ENCODE results near the gene ARSI.

The ARSI gene

DNA sequence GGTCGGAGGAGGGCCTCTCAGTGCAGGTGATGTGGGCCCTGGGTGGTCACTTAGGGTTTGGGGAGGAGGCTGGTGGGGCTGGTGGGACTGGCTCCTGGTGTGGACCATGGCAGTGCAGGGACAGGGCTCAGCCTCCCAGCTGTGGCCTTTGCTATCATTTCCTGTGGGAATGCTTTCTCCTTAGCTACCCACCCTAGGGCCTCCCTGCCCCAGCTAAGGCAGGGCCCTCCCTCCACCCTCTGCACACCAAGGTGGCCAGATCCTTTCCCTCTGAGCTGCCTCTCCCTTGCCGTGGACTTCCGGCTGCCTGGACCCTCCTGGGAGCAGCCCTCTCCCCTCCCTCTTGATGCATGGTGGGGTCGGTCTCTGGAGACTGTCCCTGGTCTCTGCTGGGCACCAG is 22.7 kb upstream of the ARSI start:
- DNase-seq = no peak

DNA sequence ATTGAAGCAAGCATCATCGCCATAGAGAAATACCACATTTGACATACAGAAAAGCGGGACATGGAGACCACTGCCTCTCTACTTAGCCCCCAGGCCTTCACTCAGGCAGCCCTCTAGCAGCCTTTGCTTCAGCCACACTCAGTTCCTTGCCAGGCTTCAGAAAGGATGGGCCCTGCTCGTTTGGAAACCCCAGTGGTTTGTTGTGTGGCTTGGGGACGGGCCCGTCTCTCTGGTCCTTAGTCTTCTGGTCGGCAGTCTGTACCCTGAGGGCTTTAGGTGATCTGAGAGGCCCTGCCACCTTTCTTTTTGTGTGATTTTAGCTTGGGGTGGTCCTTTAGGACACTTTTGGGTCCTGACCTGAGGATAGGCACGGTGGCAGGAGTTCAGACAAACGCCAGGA is 21.1 kb upstream of the ARSI start:
- no peak for DNase-seq

DNA sequence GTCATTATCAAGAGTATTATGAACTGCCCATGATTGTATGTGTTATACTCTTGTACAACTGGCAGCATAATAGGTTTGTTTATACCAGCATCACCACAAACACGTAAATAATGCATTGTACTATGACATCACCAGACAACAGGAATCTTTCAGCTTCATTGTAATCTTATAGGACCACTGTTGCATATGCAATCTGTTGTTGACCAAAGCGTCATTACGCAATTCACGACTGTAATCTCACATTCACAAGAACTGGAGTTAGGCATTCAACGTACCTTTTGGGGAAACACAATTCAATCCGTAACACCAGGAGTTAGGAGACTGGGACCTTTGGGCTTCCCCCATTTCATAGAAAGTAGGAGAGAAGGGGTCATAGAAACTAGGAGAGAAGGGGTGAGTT is 20.4 kb upstream of the ARSI start:
- no peak for DNase-seq

DNA sequence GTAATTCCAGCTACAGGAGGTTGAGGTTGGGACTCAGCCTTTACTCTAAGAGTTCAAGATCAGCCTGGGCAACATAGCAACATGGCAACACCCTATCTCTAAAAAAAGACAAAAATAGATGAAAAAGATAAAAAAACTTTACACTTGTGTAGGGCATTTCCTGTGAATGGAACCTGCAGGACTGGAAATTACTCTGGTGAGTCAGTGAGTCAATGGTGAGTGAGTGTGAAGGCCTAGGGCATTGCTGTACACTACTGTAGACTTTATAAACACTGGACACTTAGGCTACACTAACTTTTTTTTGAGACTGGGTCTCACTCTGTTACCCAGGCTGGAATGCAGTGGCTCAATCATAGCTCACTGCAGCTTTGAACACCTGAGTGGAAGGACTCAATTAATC is 19.5 kb upstream of the ARSI start:
- no peak for DNase-seq

DNA sequence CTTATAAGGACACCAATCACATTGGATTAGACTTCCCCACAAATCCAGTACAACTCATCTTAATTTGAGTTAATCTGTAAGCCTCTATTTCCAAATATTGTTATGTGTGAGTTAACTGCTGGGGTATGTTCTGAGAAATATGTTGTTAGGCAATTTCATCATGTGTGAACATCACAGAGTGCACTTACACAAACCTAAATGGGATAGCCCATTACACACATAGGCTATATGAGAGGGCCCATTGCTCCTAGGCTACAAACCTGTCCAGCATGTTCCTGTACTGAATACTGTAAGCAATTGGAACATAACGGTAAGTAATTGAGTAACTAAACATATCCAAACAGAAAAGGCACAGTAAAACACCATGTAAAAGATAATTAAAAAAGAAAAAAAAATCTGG is 19.1 kb upstream of the ARSI start:
- no peak for DNase-seq

DNA sequence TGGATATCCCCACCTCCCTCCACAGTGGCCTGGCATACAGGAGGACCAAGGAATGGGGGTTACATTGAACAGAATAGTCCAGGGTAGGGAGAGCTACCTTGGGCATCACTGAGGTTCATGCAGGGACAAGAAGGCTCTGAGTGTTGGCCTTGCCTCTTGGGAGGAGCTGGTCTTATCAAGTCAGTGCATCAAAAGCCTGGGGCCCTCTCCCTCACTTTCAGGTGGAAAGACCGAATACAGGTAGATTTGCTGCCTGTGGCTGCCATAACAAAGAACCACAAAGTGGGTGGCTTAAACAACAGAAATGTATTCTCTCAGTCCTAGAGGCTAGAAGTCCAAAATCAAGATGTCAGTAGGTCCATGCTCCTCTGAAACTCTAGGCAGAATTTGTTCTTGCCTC is 18.5 kb upstream of the ARSI start:
- DNase-seq = no peak

DNA sequence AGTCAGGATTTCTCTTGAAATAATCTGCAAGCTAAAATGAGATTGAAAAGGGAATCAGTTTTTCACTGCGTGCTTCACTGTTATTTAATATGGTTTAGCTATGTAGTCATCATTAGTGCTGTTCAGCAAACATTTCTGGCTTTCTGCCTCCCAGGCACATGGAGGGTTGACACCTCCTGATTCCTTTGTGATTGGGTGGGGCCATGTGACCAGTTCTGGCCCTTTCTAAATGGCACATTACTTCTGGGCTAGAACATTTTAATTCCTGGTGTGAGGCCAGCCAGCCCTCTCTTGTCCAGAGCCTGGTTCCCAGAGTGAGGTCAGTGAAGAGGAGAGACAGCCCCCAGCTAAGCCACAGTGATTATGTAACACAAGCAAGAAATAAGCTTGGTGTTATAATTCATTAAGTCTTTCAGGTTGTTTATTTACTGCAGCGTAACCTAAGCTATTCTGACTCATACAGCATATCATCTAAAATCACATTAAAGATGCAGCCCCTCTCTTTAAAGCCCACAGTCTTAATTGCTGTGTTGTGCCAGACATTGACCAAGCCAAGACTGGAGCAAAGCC is 17.4 kb upstream of the ARSI start:
- DNase-seq = no peak

DNA sequence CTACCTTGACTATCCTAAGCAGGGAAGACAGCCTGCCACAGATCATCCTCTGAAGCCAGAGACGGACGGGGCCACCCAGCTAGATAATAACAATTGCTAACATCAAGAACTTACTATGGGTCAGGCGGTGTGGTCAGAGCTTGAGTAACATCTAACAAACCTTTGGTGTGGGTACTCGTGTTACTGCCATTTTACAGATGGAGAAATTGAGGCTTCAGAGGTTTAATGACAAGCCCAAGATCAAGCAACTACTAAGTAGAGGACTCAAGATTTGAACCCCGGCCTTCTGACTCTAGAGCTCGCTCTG is 16.7 kb upstream of the ARSI start:
- no peak for DNase-seq

DNA sequence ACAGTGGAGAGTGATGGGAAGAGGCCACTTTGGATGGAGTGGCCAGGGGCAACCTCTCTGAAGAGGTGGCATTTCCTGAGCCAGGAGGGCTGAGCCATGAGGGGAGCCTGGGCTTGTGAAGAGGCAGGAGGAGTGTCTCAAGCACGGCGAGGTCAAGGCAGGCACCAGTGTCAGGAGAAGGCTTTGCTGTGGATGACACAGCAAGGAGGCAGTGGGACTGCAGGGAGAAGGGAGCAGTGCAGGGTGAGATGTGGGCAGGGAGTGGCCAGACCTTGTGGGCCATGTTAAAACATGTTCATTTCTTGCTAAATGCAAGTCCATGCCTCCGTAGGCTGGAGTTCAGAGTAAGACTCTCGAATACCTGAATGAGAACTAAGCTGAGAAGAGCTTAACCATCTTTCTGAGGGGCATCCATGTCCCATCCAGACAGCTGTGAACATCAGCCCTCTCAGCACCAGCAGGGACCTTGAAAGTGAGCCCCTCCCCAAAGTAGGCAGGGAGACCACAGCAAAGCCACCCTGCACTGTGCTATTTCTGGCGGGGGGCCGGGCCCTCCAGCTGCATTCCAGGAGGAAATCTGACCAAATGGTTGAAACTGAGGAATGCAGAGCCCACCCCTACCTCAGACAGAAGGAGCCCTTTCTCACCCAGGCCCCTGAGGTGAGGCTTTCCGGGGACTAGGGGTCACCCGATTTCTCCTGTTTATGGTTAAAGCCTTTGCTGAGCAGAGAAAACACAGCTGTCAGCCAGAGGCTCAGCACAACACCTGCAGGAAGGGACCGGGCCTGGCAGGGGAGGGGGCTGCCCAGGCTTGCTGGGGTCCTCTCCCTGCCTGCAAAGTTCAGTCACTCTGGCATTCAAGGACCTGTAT is 16.1 kb upstream of the ARSI start:
- DNase-seq = no peak

DNA sequence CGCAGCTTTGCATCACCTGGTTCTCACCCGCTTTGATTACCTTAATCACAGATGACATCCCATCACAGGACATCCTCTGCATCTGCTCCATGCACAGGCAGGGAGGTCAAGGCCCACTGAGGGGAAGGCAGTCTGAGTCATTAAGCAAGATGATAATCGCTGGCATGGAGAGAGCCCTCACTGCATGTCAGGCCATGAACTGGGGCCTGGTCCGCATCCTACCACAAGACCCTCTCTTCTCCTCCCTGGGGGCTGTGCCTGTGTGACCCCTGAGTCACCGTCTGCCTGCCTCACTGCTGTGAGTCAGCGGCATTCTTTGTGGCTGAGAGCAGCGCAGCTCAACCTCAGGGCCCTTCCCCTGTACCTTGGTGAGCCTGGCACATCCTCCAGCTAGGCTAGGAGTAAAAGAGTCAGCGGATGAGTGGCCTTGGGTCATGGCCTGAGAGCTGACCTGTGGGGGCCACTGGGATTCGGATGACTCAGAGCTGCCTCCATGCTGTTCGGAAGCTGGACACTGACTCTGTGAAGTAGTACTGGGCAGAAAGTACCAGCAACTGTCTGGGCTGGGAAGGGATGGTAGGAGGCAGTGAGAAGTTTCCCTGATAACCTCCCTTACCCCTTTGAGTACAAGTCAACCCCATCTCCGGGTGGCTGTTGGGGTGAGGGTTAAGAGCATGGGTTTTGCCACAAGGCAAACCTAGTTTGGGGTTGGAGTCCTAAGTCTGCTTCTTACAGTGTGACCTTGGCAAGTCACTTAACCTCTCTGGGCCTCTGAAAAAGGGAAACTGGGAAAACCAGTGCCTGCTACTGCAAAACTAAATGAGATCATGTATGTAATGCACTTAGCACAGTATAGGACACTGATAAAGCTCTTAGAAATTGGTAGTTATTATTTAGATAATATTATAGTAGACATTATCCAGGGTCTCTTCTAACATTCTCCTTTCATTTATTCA is 14.6 kb upstream of the ARSI start:
- no peak for DNase-seq

DNA sequence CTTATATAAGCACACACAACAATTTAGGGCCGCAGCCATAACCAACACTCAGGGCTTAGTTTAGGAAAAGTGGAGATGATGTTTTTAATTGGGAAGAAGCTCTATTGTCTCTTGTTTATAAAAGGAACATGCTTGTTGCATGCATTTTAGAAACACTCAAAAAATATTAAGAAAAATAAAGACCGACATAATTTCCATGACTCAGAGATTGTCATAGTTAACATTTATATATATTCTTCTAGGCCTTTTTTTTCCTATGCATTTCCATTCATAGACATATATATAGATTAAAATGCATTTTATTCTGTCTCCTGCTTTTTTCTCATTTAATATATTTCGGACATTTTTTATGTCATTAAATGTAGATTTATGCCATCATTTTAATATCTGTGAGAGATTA is 13.6 kb upstream of the ARSI start:
- DNase-seq = no peak

DNA sequence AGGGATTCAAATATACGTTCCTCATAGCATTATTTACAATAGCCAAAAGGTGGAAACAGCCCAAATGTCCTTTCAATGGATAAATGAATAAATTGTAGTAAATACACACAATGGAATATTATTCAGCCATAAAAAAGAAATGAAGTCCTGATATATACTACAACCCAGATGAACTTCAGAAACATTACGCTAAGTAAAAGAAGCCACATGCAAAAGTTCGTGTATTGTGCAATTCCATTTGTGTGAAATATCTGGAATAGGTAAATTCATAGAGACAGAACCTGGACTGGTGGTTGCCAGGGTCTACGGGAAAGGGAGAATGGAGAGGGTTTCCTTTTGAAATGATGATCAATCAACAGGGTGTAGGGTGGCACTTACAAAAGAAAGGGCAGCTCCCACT is 12.5 kb upstream of the ARSI start:
- DNase-seq = no peak

DNA sequence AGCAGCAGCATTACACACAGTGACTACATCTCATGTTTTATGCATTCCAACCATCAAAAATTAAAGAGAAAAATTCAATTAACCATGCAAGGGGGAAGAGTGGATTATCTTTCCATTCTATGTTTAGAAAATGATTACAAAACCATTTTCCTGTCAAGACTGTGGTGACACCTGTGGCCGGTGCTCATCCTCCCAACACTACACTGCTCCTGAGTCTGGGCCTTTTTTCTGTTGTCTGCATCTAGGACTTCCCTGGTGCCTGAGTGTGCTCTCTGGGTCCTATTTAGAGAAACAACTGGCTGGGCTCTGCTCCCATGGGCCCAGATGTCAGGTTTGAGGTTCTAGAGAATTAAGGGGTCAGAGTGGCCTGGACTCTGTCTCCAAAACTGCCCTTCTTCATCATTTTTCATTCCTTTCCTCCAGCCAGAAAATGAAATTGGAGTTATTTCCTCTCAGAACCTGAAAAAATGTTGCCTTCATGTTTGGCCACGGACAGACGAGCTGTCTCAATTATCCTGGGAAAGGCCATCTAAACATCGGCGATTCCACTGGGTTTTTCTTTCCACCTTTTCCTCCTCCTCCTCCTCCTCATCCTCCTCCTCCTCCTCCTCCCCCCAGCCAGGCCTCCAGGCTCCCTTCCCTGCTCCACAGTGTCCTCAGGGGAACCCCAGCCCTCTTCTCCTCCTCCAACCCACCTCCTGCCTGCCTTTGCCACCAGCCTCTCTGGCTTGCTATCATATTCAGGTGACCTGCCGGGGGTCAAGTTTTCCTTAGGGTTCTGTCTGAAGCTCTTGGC is 11.4 kb upstream of the ARSI start:
- no peak for DNase-seq

DNA sequence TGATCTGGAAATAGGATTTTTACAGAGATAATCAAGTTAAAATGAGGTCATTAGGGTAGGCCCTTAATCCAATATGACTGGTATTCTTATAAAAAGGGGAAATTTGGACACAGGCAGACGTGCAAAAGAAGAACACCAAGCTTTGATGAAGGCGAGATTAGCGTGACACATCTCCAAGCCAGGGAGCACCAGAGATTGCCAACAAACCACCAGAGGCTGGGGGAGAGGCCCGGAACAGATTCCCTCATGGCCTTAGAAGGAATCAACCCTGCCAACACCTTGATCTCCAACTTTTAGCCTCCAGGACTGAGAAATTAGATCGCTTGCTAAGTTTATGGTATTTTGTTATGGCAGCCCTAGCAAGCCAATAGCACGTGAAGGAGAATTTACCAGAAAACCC is 10.8 kb upstream of the ARSI start:
- no peak for DNase-seq

DNA sequence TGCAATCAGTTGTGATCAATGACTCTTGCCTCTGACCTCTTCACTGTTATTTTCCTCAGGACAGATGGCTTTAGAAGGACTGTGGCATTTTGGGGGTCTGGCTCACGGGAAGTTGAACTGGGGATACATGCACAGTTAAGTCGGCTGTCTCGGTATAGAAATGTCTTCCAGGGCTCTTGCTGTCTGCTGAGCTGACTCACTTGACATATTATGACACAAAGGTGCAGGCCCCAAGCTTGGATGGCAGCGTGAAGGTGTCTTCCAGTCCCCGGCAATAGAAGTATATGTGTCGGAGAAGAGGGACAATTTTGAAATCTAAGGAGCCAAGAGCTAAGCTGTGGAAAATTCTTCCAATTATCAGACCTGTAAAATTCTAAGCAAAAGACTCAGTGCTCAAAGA is 9.8 kb upstream of the ARSI start:
- no peak for DNase-seq

DNA sequence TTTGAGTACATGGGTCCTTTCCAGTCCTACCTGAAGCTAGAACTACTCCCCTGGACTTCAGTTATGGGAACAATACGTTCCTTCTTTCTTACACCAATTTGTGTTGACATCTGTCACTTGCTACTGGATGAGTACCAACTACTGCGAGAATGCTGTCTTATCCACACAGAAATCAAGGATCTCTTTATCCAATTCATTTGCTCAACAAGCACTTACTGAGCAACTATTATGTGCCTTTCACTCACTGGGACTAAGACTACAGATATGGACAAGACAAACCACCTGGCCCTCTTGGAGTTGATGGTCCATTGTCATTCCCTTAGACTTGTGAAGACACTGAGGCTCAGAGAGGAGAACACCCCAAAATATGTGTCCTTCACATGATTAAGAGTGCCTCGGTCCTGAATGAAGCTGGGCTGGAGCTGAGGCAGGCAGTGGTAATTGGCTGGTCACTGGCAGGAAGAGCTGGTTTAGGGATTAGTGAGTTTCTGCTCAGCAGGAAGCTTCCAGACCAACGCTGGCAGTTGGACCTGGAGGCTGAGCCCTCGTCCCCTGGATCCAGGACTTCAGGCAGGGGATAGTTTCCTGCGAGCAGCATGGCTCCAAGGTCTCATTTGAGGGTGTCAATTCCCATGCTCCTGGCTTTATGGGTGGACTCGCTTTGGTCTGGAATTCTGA is 8.4 kb upstream of the ARSI start:
- no peak for DNase-seq

DNA sequence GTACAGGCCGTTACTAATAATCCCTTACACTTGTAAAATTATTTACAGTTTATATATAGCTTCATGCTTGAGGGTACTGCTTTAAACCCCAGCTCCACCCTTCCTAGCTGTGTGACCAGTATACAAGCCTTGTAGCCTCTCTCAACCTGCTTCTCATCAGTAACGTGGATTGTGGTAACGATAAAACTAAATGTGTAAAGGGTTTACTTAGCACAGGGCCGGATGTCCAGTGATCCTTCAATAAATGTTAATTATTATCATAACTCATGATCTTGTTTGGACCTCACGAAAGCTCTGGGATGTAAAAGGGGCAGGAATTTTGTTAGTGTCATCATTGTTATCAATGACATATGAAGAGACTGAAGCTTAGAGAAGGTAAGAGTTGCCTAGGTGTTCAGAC is 7.5 kb upstream of the ARSI start:
- DNase-seq = no peak

DNA sequence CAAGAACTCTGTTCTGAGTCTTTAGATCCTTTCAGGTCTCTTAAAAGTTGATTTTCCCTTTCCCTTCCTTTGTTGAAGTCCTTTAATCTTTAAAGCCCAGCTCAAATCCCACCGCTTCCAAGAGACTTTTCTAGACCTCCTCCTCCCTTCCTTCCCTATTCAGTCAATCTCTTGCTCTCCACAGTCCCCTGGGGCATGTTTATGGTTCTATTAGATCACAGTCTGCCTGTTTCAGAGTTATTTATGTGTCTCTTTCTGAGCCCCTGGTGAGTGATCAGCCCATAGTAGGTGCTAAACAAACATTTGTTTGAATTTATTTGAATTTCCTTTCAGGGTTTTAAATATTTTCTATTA is 7.2 kb upstream of the ARSI start:
- DNase-seq = no peak

DNA sequence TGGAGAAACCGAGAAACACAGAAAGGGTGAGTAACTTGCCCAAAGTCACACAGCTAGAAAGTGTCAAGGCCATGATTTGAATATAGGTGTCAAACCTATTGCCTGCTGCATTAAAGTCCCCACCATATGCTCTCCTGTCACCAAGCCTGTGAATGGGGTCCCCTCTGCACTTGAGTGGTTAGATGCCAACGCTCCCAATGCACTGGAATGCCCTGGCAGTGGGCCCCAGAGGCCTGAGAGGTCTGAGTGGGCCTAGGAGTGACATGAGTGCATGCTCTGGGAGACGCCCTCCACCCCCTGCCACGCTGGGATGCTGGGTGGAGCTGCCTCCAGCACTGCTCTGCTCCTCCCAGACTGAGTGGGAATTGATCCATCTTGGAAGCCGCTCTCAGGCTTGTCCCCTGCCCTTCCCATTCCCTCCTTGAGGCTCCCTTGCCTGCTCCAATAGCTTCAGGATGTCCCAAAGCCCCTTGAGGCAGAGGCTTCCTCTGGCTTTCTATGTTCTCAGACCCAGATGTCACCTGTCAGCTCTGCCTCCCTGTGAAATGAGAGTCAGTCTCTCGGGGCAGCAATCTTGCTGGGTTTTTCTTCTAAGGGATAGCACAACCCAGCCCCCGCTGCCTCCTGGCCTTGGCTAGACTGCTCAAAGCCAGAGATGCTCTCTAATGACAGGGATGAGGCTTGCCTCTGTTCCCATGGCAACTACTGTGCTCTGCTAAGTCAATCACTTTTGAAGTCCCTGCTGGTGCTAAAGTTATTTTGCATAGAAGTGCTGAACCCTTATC is 6.6 kb upstream of the ARSI start:
- DNase-seq = no peak

DNA sequence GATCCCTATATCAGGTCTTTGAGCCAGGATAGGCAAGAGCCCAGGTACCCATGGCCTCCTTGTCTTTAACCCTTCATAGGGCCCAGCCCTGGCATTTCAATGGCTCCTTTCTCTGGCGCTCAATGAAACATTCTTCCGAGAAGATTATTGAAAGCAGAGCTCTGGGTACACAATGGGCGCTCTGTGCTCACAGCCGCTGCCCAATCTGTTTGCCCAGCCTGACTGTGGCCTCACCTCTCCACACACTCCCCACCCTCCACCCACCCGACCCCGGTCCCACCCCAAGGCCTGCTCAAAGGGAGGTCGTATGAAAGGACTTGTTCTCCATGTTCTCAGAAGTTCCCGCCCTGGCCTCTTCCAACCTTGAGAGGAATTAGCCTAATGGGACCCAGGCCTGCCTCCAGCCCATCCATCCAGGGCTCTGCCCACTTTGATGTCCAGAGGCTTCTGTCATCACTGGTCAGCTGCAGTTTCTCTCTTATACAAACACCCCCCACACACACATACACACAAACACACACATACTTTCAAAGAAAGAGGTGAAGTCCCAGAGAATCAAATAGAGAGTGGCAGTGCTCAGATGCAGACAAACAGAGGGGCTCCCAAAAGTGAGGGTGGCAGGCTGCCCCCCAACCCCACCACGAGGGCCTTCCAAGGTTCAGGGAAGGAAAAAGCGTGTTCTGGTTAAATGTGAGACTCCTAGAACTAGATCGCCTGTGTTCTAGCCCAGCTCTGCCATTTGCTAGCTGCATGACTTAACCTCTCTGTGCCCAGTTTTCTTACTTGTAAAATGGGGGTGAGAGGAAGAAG is 5.1 kb upstream of the ARSI start:
- no peak for DNase-seq

DNA sequence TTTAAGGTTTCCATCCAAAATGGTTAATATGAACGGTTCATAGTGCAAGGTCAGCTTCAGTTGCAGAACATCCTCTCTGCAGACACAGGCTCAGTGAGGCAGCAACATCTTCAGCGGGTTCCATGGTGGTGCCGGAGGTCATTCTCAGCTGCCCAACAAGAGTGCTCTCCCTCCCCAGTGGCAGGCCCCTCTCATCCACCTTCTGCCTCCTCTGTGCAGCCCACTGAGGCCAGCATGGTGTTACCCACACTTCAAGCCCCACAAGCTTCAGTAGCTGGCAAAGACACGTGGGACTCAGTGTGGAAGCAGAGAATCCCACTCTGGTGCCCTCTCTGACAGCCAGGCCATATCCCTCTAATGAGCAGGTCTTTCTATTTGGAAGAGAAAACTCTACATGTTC is 4.1 kb upstream of the ARSI start:
- no peak for DNase-seq

Data from stimulated activated naive CD4-positive, alpha-beta T cell treated with Interleukin-2 at 50 U/mL for 16 hours (primary cell).